NCI-H146 (cell line): ENCODE results near the gene CNTNAP2.
A peak's percentile ranks its signal among the peaks of the same experiment; 100 is the strongest.

Source experiments
- DNase-seq: peaks from one replicate; lab custom pipeline; 2025; lab: John Stamatoyannopoulos, UW

Gene CNTNAP2

GRCh38 chr7:147249956-147250355 is 1133.4 kb downstream of the CNTNAP2 start:
- DNase-seq = peak; percentile 14

DNA sequence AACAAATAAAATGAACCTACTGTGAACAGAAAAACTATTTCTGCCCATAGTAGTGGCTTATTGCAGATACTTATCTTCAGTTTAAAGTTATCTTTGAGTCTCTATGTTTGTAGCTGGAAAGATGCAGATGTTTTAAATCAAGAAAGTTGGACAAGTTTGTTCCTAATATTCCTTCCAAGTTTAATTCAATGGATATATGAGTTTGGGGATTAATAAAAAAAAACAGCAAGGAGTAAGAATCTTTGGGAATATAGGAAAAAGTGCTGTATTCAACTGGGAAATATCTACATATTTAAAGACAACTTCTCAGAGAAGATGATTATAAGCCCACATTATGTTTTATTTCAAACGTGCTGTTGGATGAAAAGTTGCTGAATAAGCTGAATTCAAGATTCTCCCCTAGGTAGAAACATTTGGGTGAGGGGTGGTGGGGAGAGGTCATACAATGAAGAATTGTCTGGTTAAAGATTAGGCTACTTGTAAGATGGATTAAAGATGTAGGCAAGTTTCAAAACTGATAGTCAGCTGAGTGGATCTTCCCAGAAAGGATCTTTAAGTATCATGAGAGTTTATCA is 1135.2 kb downstream of the CNTNAP2 start:
- no peak for DNase-seq

- no peak for DNase-seq
These were observed 1145.1 kb downstream of the CNTNAP2 start for GRCh38 chr7:147261693-147262092.

- DNase-seq = no peak
These were observed 1148.9 kb downstream of the CNTNAP2 start for GRCh38 chr7:147265528-147265927.

- no peak for DNase-seq
These were observed 1159.5 kb downstream of the CNTNAP2 start for GRCh38 chr7:147276106-147276505.

DNA sequence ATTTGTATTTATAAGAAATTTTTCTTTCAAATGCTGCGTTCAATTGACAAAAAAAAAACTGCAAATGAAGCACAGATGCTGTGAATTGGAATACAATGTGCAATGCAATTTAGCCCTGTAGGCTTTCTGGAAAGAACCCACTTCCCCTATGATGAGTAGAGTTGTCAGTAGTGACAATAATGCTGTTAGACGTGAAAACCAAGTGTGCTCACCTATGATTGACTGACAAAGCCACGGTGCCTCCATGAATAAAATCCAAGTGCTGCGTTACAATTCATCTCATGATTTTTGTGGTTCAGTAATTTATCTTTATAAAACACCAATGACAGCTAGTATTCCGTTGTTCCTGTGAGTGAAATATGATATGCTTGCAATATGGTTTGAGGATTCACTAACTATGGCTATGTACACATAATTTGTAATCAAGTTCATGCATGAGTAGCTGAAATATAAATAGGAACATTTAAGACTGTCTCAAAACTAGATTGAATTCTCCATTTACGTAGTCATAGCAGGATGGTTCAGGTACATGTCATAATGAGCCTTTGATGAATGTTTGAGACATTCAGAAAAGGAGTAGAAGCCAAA is 1160.3 kb downstream of the CNTNAP2 start:
- DNase-seq = peak; percentile 80

GRCh38 chr7:147279514-147279913 is 1162.9 kb downstream of the CNTNAP2 start:
- peak; percentile 89 for DNase-seq

- DNase-seq = peak; percentile 94
These were observed 1163.4 kb downstream of the CNTNAP2 start for GRCh38 chr7:147279964-147280374.

GRCh38 chr7:147282204-147282603 is 1165.6 kb downstream of the CNTNAP2 start:
- DNase-seq = no peak

GRCh38 chr7:147296201-147296600 is 1179.6 kb downstream of the CNTNAP2 start:
- no peak for DNase-seq

DNA sequence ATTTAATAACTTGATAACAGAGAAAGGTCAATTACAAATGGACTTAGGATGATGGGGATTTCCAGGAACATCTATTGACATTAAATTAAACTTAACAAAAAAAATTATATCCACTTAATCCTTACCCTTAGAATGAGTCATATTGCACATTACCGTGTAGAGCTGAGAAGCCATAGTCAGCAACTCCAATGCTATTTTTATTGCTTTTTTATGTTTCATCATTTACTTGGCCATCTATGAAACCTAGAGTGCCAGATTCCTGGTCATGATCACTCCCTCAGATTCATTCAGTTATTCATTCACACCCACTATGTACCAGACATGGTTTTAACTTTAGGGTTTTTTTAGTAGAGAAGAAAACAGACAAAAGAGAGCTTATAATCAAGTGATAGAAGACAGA is 1180.4 kb downstream of the CNTNAP2 start:
- DNase-seq = no peak

DNA sequence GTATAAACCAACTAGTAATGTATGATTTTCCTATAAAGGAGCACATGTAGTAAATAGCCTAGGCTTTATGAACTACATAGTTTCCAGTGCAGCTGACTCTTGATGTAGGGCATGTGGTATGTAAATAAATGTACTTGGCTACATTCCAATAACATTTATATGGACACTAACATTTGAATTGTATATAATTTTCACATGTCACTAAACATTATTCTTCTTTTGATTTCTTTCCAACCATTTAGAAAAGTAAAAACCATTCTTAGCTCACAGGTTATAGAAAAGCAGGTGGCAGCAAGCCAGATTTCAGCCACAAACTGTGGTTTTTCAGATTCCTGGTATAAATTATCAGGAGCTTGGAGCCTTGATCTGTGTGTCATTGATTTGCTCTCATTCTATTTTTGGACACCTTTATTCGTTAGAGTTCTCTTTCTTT is 1182.0 kb downstream of the CNTNAP2 start:
- DNase-seq = peak; percentile 51

GRCh38 chr7:147300293-147300692 is 1183.7 kb downstream of the CNTNAP2 start:
- DNase-seq = no peak

- DNase-seq = no peak
These were observed 1187.8 kb downstream of the CNTNAP2 start for GRCh38 chr7:147304376-147304775.

- no peak for DNase-seq
These were observed 1189.2 kb downstream of the CNTNAP2 start for GRCh38 chr7:147305827-147306226.

DNA sequence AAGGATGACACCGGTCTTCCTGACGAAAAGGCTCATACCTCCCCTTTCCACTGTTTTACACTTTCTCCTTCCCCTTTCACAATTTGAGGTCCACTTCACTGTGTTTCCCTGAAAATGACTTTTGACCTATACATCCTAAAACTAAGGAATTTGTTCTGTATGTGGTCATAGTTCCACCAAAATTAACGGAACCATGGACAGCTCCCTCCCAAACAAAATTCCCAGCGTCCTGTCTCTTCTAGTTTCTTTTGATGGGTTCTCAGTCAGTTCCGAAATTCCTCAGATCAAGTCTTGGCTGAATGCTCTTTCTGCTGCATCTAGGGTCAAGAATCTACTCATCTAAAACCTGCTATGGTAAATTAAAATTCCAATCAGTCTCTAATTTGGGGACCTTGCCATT is 1191.9 kb downstream of the CNTNAP2 start:
- DNase-seq = no peak

DNA sequence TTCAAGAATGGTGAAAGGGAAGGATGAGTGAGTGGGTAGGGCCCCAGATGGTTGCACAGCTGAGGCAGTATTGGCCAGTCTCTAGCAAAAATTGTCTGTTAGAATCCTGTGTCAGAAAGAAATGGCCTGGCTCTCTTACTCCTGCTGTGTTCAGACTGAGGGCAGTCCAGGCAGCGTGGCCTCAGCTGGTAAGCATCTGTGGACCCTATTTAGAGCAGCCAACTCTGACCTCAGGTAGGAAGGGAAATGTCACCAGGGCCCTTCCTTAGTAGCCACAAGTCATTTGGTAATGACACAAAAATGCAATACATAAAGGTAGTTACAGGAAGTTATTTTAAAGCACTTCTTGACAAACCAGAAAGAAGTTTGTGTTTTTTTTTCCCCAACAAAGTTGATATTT is 1194.7 kb downstream of the CNTNAP2 start:
- DNase-seq = no peak

DNA sequence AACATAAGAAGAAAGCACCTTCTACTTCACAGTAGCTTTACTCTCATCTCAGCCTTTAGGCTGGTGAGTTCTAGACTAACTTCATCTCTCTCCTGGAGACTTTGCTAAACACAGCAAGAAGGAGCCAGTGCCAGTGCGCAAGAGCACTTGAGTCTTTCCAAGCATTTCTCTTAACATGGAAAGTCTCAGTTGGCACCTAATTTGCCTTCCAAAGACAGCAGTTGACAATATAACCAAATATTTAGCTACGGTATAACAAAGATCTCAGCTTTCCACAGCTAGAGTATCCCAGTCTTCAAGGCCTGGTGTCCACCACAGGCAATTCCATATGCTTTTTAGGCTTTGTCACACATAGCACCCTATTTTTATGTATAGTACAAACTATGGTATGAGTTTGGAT is 1204.9 kb downstream of the CNTNAP2 start:
- no peak for DNase-seq

- no peak for DNase-seq
These were observed 1216.4 kb downstream of the CNTNAP2 start for GRCh38 chr7:147332988-147333387.

GRCh38 chr7:147363101-147363500 is 1246.5 kb downstream of the CNTNAP2 start:
- DNase-seq = no peak

DNA sequence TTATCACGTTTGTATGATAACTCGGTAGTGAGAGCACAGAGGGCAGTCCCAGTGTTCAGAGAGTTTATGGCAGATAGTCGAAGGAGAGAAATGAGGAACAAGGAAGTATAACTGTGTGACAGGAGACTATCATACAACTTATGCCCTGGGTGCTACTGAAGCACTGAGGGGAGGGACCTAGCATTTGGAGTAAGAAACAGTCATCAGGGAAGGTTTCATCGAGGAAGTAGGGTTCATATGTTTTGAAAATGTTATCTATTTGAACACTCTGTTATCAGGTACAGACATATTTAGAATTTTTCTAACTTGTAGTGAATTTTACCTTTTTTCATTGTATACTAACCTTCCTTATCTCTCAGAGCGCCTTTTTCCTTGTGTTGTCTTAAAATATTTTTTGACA is 1259.6 kb downstream of the CNTNAP2 start:
- no peak for DNase-seq

DNA sequence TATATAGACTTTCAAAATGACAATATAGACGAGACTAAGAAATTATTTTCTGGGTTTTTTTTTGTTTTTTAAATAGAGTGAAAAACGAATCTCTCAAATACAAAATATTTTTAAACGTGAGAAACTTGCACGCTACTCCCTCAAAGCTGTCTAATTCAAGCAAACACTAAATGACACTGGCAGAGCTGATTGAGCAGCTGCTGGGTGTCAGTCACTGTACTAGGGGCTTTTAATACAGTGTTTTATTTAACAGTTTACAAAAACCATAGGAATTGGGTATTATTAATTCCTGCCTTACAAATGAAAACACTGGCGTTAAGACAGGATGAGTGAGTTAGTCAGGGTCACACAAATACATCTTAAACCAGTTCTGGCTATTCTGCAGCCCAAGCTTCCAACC is 1264.3 kb downstream of the CNTNAP2 start:
- DNase-seq = no peak

DNA sequence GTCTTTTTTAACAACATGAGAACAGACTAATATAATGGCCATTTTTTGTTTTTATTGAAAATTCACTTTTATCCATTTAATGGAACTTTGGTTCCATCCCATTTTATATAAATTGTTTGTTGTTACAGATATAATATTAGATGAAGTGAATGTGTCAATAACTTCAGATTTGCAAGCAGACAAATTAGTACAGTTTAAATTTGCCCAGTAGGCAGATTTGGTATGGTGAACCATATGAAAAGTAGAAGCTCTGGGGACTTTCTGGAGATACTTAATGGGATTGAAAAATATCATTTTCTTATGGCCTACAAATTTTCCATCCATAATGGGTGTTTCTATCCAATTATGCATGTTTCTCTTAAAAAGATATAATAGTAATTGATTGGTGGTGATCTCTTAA is 1277.7 kb downstream of the CNTNAP2 start:
- no peak for DNase-seq

GRCh38 chr7:147400221-147400689 is 1283.7 kb downstream of the CNTNAP2 start:
- no peak for DNase-seq
